Stomach smooth muscle (tissue), 2 donors: ENCODE results near the gene SULF2.

Source experiments
- H3K27ac ChIP-seq: one replicate; pipeline ENCODE4 v1.7.0; 2013; ENCODE audit warnings: mild to moderate bottlenecking, low read length, inconsistent platforms
- H3K27me3 ChIP-seq, 2 donors: one replicate each; pipeline ENCODE4 v1.7.0; 2013; ENCODE audit warnings: low read length in 2 of 2; ENCODE audit not compliant: insufficient read depth in 2 of 2, control insufficient read depth in 1 of 2
- H3K36me3 ChIP-seq, 2 donors: one replicate each; pipeline ENCODE4 v1.7.0; 2013; ENCODE audit warnings: low read length in 2 of 2; ENCODE audit not compliant: control insufficient read depth in 2 of 2, insufficient read depth in 2 of 2
- H3K4me1 ChIP-seq: one replicate; pipeline ENCODE4 v1.7.0; 2013; ENCODE audit warnings: low read length; ENCODE audit not compliant: control insufficient read depth, insufficient read depth
- H3K4me3 ChIP-seq, 2 donors: one replicate each; pipeline ENCODE4 v1.7.0; 2013; ENCODE audit warnings: low read length in 2 of 2
- H3K9ac ChIP-seq, 2 donors: one replicate each; pipeline ENCODE4 v1.7.0; 2013; ENCODE audit warnings: low read length in 2 of 2, mild to moderate bottlenecking in 1 of 2
- H3K9me3 ChIP-seq, 2 donors: one replicate each; pipeline ENCODE4 v1.7.0; 2013; ENCODE audit warnings: low read length in 2 of 2; ENCODE audit not compliant: control insufficient read depth in 2 of 2
- donor health status: healthy.
- donor health status: Pancreatic carcinoma.

SULF2 gene

GRCh38 chr20:47635256-47635655 lies 150.0 kb downstream of the SULF2 start:
- Histone ChIP-seq H3K36me3 (peaks cover 21 to 36% of the 10 kb centered on the region in 2 donors), H3K4me3 (no peak overlapping the region), H3K27ac (no peak overlapping the region), H3K27me3 (no peaks in the 10 kb centered on the region), H3K9ac (no peak overlapping the region), H3K4me1 (no peaks in the 10 kb centered on the region), H3K9me3 (no peaks in the 10 kb centered on the region)

- H3K27me3 ChIP-seq, result no peaks in the 10 kb centered on the region
- H3K9me3 ChIP-seq, result no peaks in the 10 kb centered on the region
- no peak overlapping the region for H3K27ac ChIP-seq
- peaks cover 9 to 17% of the 10 kb centered on the region in 2 donors for H3K36me3 ChIP-seq
- no peak overlapping the region for H3K9ac ChIP-seq
- H3K4me1 ChIP-seq, result no peaks in the 10 kb centered on the region
- H3K4me3 ChIP-seq, result no peak overlapping the region
These were observed 154.2 kb downstream of the SULF2 start for GRCh38 chr20:47631078-47631477.

- no peak overlapping the region for H3K4me3 ChIP-seq
- no peak overlapping the region for H3K27ac ChIP-seq
- no peaks in the 10 kb centered on the region for H3K27me3 ChIP-seq
- no peak overlapping the region for H3K9ac ChIP-seq
- no peaks in the 10 kb centered on the region for H3K4me1 ChIP-seq
- peaks cover 2 to 14% of the 10 kb centered on the region in 2 donors for H3K36me3 ChIP-seq
- no peaks in the 10 kb centered on the region for H3K9me3 ChIP-seq
These were observed 155.4 kb downstream of the SULF2 start for GRCh38 chr20:47629907-47630306.

- Histone ChIP-seq H3K36me3 (peaks cover 6 to 8% of the 10 kb centered on the region in 2 donors), H3K9ac (no peak overlapping the region), H3K4me1 (no peaks in the 10 kb centered on the region), H3K4me3 (no peak overlapping the region), H3K27me3 (no peaks in the 10 kb centered on the region), H3K27ac (no peak overlapping the region), H3K9me3 (no peaks in the 10 kb centered on the region)
These were observed 157.7 kb downstream of the SULF2 start for GRCh38 chr20:47627540-47627939.

GRCh38 chr20:47623206-47623605 lies 162.1 kb downstream of the SULF2 start:
- Histone ChIP-seq H3K9me3 (no peaks in the 10 kb centered on the region), H3K27ac (no peak overlapping the region), H3K4me1 (no peaks in the 10 kb centered on the region), H3K27me3 (no peaks in the 10 kb centered on the region), H3K36me3 (peaks cover 6 to 9% of the 10 kb centered on the region in 2 donors), H3K4me3 (no peak overlapping the region), H3K9ac (no peak overlapping the region)

- no peak overlapping the region for H3K9ac ChIP-seq
- no peak overlapping the region for H3K4me3 ChIP-seq
- no peaks in the 10 kb centered on the region for H3K4me1 ChIP-seq
- H3K36me3 ChIP-seq, result peaks cover 3 to 9% of the 10 kb centered on the region in 2 donors
- no peak overlapping the region for H3K27ac ChIP-seq
- H3K9me3 ChIP-seq, result no peaks in the 10 kb centered on the region
- no peaks in the 10 kb centered on the region for H3K27me3 ChIP-seq
These were observed 163.1 kb downstream of the SULF2 start for GRCh38 chr20:47622118-47622665.

- no peaks in the 10 kb centered on the region for H3K9me3 ChIP-seq
- H3K4me3 ChIP-seq, result no peak overlapping the region
- H3K27ac ChIP-seq, result no peak overlapping the region
- no peaks in the 10 kb centered on the region for H3K4me1 ChIP-seq
- H3K36me3 ChIP-seq, result peaks cover 3 to 6% of the 10 kb centered on the region in 2 donors
- H3K9ac ChIP-seq, result no peak overlapping the region
- no peaks in the 10 kb centered on the region for H3K27me3 ChIP-seq
These were observed 164.2 kb downstream of the SULF2 start for GRCh38 chr20:47620808-47621805.

- no peak overlapping the region for H3K27ac ChIP-seq
- H3K4me3 ChIP-seq, result no peak overlapping the region
- H3K9me3 ChIP-seq, result no peaks in the 10 kb centered on the region
- H3K9ac ChIP-seq, result no peak overlapping the region
- no peaks in the 10 kb centered on the region for H3K27me3 ChIP-seq
- H3K36me3 ChIP-seq, result peaks cover 0 to 6% of the 10 kb centered on the region in 2 donors
- H3K4me1 ChIP-seq, result no peaks in the 10 kb centered on the region
These were observed 166.8 kb downstream of the SULF2 start for GRCh38 chr20:47618479-47618878.

- H3K9ac ChIP-seq, result no peak overlapping the region
- H3K4me1 ChIP-seq, result no peaks in the 10 kb centered on the region
- H3K27me3 ChIP-seq, result no peaks in the 10 kb centered on the region
- H3K4me3 ChIP-seq, result no peak overlapping the region
- H3K9me3 ChIP-seq, result no peaks in the 10 kb centered on the region
- no peaks in the 10 kb centered on the region for H3K36me3 ChIP-seq
- H3K27ac ChIP-seq, result no peak overlapping the region
These were observed 170.5 kb downstream of the SULF2 start for GRCh38 chr20:47614703-47615309.

- H3K4me1 ChIP-seq, result no peaks in the 10 kb centered on the region
- H3K9me3 ChIP-seq, result no peaks in the 10 kb centered on the region
- H3K36me3 ChIP-seq, result no peaks in the 10 kb centered on the region
- no peak overlapping the region for H3K4me3 ChIP-seq
- no peaks in the 10 kb centered on the region for H3K27me3 ChIP-seq
- H3K9ac ChIP-seq, result no peak overlapping the region
- H3K27ac ChIP-seq, result no peak overlapping the region
These were observed 172.6 kb downstream of the SULF2 start for GRCh38 chr20:47612670-47613069.
